Muscle of leg (tissue), 11 donors: ENCODE data around the gene FGF14. TPM values are rescaled to one million over a fixed set of nuclear protein-coding genes. Genes with fewer than 3 reads are reported as not detected.

Experiments used
- DNase-seq: peaks from one replicate; pipeline ENCODE4 v3.0.0; 2013
- H3K27ac ChIP-seq: one replicate; pipeline ENCODE4 v1.5.1; 2013; ENCODE audit warnings: mild to moderate bottlenecking, low read length, control low read depth
- H3K27me3 ChIP-seq: one replicate; pipeline ENCODE4 v1.6.1; 2013; ENCODE audit warnings: low read length; ENCODE audit not compliant: control insufficient read depth, insufficient read depth
- H3K36me3 ChIP-seq: one replicate; pipeline ENCODE4 v1.6.1; 2013; ENCODE audit warnings: low read length; ENCODE audit not compliant: control insufficient read depth, insufficient read depth
- H3K4me1 ChIP-seq: one replicate; pipeline ENCODE4 v1.6.1; 2013; ENCODE audit warnings: low read length; ENCODE audit not compliant: control insufficient read depth, insufficient read depth
- H3K4me3 ChIP-seq: one replicate; pipeline ENCODE4 v1.5.1; 2013; ENCODE audit warnings: low read length, control low read depth
- H3K9me3 ChIP-seq: replicated peaks from 2 replicates; pipeline ENCODE4 v1.6.1; 2013; ENCODE audit warnings: low read depth, low read length; ENCODE audit not compliant: control insufficient read depth
- WGBS: methylation state at CpG from one replicate; pipeline ENCODE4 v1.1.5; 2013; ENCODE audit warnings: missing lambda C conversion rate; ENCODE audit not compliant: insufficient coverage; 5-methylcytosine and 5-hydroxymethylcytosine counted together
- polyA plus RNA-seq, 8 donors: library from polyadenylated mRNA; unstranded; fragments of 120-200 nt; gene quantifications; one replicate each; pipeline versions ENCODE4 v1.2.1 to v1.2.3, GENCODE V29; 2013; ENCODE audit warnings: inconsistent platforms in 1 of 8, low replicate concordance in 1 of 8; ENCODE audit not compliant: insufficient read length in 8 of 8, insufficient read depth in 1 of 8
- total RNA-seq: library from RNA; stranded (reverse); fragments of 120-200 nt; gene quantifications from one replicate; pipeline ENCODE4 v1.2.4, GENCODE V29; 2013

The FGF14 gene
- total and polyA plus RNA-seq, 9 donors, result 0.09 to 2.1 (median 0.83) TPM

GRCh38 chr13:102333320-102334198, 68.3 kb downstream of the FGF14 start:
- Histone ChIP-seq H3K4me1 (no peaks in the 10 kb centered on the region), H3K4me3 (no peak overlapping the region), H3K27ac (no peak overlapping the region), H3K27me3 (no peaks in the 10 kb centered on the region), H3K9me3 (no peaks in the 10 kb centered on the region), H3K36me3 (no peaks in the 10 kb centered on the region)
- WGBS, result 60% methylated on average over 2 of the region's 8 CpGs
- no peak for DNase-seq

DNA sequence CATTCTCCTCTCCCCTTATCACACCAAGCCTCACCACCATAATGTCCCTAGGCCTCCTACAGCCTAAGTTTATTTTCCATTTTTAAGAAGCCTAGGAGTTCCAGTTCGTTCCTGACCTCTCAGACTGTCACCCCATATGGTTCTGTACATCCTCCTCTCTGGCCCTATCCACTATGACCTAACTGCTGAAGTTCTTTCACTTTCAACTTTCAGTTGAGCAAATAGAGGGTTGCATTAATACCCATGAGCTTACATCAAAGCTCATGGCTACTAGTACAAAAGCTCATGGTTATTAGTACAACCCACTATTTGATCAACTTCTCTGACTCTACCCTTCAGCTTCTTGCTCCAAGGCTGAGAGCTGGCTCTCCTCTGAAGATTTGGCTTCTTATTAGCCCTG, 72.9 kb downstream of the FGF14 start:
- no peak for DNase-seq
- Histone ChIP-seq H3K27me3 (no peaks in the 10 kb centered on the region), H3K4me1 (no peaks in the 10 kb centered on the region), H3K27ac (no peak overlapping the region), H3K4me3 (no peak overlapping the region), H3K36me3 (no peaks in the 10 kb centered on the region), H3K9me3 (no peaks in the 10 kb centered on the region)
- 60% methylated on average over 1 of the region's 1 CpG for WGBS

GRCh38 chr13:102327119-102327617, 74.7 kb downstream of the FGF14 start:
- no peaks in the 10 kb centered on the region for H3K9me3 ChIP-seq
- no peak overlapping the region for H3K27ac ChIP-seq
- no peaks in the 10 kb centered on the region for H3K27me3 ChIP-seq
- no CpG with 5 or more reads among the region's 3 CpGs for WGBS
- no peaks in the 10 kb centered on the region for H3K36me3 ChIP-seq
- DNase-seq, result no peak
- no peaks in the 10 kb centered on the region for H3K4me1 ChIP-seq
- no peak overlapping the region for H3K4me3 ChIP-seq

GRCh38 chr13:102326381-102327118, 75.3 kb downstream of the FGF14 start:
- no CpG with 5 or more reads among the region's 2 CpGs for WGBS
- Histone ChIP-seq H3K4me1 (no peaks in the 10 kb centered on the region), H3K4me3 (no peak overlapping the region), H3K27me3 (no peaks in the 10 kb centered on the region), H3K9me3 (no peaks in the 10 kb centered on the region), H3K36me3 (no peaks in the 10 kb centered on the region), H3K27ac (no peak overlapping the region)
- DNase-seq, result no peak

GRCh38 chr13:102325321-102325720, 76.5 kb downstream of the FGF14 start:
- WGBS, result no CpG with 5 or more reads among the region's 5 CpGs
- no peak for DNase-seq
- no peaks in the 10 kb centered on the region for H3K4me1 ChIP-seq
- no peaks in the 10 kb centered on the region for H3K9me3 ChIP-seq
- H3K4me3 ChIP-seq, result no peak overlapping the region
- H3K27me3 ChIP-seq, result no peaks in the 10 kb centered on the region
- H3K27ac ChIP-seq, result no peak overlapping the region
- no peaks in the 10 kb centered on the region for H3K36me3 ChIP-seq

DNA sequence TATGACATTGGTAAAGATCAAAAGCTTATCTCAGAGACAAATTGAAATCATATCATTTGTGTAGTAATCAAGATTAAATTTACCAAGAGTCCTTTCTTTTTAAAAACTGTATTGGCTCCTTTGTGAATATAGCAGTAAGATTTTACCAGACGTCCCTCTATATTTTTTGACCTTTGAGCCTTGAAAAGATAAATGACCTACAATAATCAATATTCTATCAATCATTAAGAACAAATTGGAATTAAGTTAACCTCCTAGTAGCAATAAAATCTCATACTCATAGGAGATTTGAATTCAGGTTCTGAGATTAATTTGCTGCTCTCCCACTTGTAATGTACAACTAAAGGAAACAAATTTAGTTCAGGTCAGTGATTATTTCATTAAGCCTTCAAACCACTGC, 78.3 kb downstream of the FGF14 start:
- WGBS, result no CpG with 5 or more reads among the region's 1 CpG
- Histone ChIP-seq H3K27ac (no peak overlapping the region), H3K9me3 (no peaks in the 10 kb centered on the region), H3K36me3 (no peaks in the 10 kb centered on the region), H3K4me1 (no peaks in the 10 kb centered on the region), H3K27me3 (no peaks in the 10 kb centered on the region), H3K4me3 (no peak overlapping the region)
- DNase-seq, result no peak

DNA sequence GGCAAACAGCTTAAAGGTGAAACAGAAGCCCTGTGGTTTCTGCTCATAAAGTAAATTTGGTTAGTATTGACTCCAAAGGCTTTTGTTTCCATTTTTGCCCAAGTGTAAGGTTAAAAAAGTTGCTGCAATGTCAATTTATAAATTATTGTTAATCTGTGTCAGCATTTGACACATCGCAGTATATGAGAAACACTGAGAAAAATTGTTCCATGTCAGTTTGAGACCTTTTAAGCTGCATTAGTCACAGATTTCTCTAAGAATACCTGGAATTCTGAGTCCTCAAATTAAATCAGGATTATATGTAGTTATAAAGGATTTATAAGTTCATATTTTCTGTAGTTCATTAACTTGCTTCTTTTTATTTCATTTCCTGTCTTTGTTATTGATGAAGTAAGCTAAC, 78.8 kb downstream of the FGF14 start:
- H3K27ac ChIP-seq, result no peak overlapping the region
- H3K9me3 ChIP-seq, result no peaks in the 10 kb centered on the region
- no peaks in the 10 kb centered on the region for H3K36me3 ChIP-seq
- H3K4me3 ChIP-seq, result no peak overlapping the region
- WGBS, result no CpG with 5 or more reads among the region's 1 CpG
- H3K27me3 ChIP-seq, result no peaks in the 10 kb centered on the region
- DNase-seq, result no peak
- peaks cover 2% of the 10 kb centered on the region for H3K4me1 ChIP-seq

DNA sequence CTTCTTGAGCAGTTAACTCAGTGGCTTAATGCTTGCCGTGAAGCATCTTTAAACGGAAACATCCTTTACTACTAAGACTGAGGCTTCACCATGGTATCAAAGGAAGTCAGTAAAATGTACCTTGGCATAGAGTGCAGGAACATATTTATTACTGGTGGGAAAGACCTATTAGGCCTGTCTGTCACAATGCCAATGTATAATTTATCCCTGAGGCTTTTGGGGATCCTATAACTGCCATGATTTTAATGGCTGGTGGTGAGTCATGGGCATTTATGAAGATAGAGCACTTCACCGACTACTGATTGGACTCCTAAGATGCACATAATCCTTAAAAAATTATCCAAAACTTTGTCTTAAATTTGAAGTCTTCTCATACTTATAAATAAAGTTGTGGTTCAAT, 79.6 kb downstream of the FGF14 start:
- no peak overlapping the region for H3K4me3 ChIP-seq
- H3K9me3 ChIP-seq, result no peaks in the 10 kb centered on the region
- H3K4me1 ChIP-seq, result peaks cover 3% of the 10 kb centered on the region
- H3K27ac ChIP-seq, result no peak overlapping the region
- no CpG with 5 or more reads among the region's 3 CpGs for WGBS
- no peaks in the 10 kb centered on the region for H3K36me3 ChIP-seq
- no peaks in the 10 kb centered on the region for H3K27me3 ChIP-seq
- DNase-seq, result no peak

- 60% methylated on average over 4 of the region's 5 CpGs for WGBS
- Histone ChIP-seq H3K27ac (peak overlapping the region; percentile 4), H3K36me3 (no peaks in the 10 kb centered on the region), H3K4me1 (peaks cover 3% of the 10 kb centered on the region), H3K27me3 (no peaks in the 10 kb centered on the region), H3K9me3 (no peaks in the 10 kb centered on the region), H3K4me3 (no peak overlapping the region)
- peak; percentile 33 for DNase-seq
These were observed 83.6 kb downstream of the FGF14 start for GRCh38 chr13:102318233-102318632.

DNA sequence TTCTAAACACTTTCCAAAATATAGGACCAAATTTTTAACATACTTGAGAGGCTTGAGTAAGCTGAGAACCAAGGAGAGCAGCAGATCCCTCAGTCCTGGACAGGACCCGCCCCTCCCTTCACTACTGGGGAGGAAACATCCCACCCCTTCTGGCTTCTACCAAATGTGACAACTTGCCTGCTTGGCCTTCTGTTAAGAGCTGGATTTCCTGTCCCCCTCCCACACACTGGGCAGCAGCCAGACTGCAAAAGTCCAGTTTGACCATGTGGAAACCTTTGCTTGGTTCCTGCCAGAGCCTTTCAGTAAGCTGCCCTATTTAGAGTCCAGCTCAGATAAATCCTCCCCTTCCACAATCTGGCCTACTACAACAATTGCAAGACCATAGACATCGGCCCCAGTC, 84.3 kb downstream of the FGF14 start:
- 38% methylated on average over 1 of the region's 2 CpGs for WGBS
- peaks cover 3% of the 10 kb centered on the region for H3K4me1 ChIP-seq

More for the DNA sequence above, 84.3 kb downstream of the FGF14 start:
- H3K4me3 ChIP-seq, result no peak overlapping the region
- peak overlapping the region; percentile 29 for H3K27ac ChIP-seq
- H3K27me3 ChIP-seq, result no peaks in the 10 kb centered on the region
- H3K9me3 ChIP-seq, result no peaks in the 10 kb centered on the region
- no peaks in the 10 kb centered on the region for H3K36me3 ChIP-seq
- DNase-seq, result peak; percentile 91
